ENCODE measurements around the gene ADAMTSL1.

Gene ADAMTSL1

GRCh38 chr9:18504707-18505106, 30.8 kb downstream of the ADAMTSL1 start:
- DNase-seq = no peak

GRCh38 chr9:18507151-18507550, 33.2 kb downstream of the ADAMTSL1 start:
- no peak for DNase-seq

GRCh38 chr9:18516514-18516913, 42.6 kb downstream of the ADAMTSL1 start:
- no peak for DNase-seq

GRCh38 chr9:18516965-18517364, 43.0 kb downstream of the ADAMTSL1 start:
- DNase-seq = no peak

- no peak for DNase-seq
These were observed 46.6 kb downstream of the ADAMTSL1 start for GRCh38 chr9:18520416-18521047.

- DNase-seq = no peak
These were observed 52.7 kb downstream of the ADAMTSL1 start for GRCh38 chr9:18526685-18527084.

GRCh38 chr9:18531136-18532065, 57.4 kb downstream of the ADAMTSL1 start:
- DNase-seq = no peak

GRCh38 chr9:18534611-18535010, 60.7 kb downstream of the ADAMTSL1 start:
- DNase-seq = no peak

- DNase-seq = no peak
These were observed 62.6 kb downstream of the ADAMTSL1 start for GRCh38 chr9:18536554-18536953.

- no peak for DNase-seq
These were observed 65.3 kb downstream of the ADAMTSL1 start for GRCh38 chr9:18539203-18539693.

- DNase-seq = no peak
These were observed 69.0 kb downstream of the ADAMTSL1 start for GRCh38 chr9:18542837-18543405.

GRCh38 chr9:18543406-18544192, 69.6 kb downstream of the ADAMTSL1 start:
- DNase-seq = no peak

GRCh38 chr9:18544456-18544855, 70.5 kb downstream of the ADAMTSL1 start:
- no peak for DNase-seq

- DNase-seq = no peak
These were observed 71.8 kb downstream of the ADAMTSL1 start for GRCh38 chr9:18545636-18546360.

- no peak for DNase-seq
These were observed 74.5 kb downstream of the ADAMTSL1 start for GRCh38 chr9:18548456-18548855.

- DNase-seq = no peak
These were observed 75.8 kb downstream of the ADAMTSL1 start for GRCh38 chr9:18549772-18550171.

GRCh38 chr9:18550286-18550685, 76.3 kb downstream of the ADAMTSL1 start:
- no peak for DNase-seq

GRCh38 chr9:18554244-18554643, 80.3 kb downstream of the ADAMTSL1 start:
- DNase-seq = no peak

- no peak for DNase-seq
These were observed 81.3 kb downstream of the ADAMTSL1 start for GRCh38 chr9:18555105-18555883.

GRCh38 chr9:18564018-18564880, 90.3 kb downstream of the ADAMTSL1 start:
- no peak for DNase-seq

Data from T-helper 9 cell (primary cell).